OCI-LY1 (cell line): ENCODE data around the gene COG2.

Experiments used
- CTCF ChIP-seq: fragments of 200-600 bp; sonication (generic), shearing (Covaris generic); IDR thresholded peaks from 2 replicates; pipeline ENCODE4 v1.5.1; 2017; ENCODE audit warnings: mild to moderate bottlenecking, antibody characterized with exemption, low read length, moderate library complexity, mixed read lengths
- EZH2 ChIP-seq: fragments of 200-600 bp; sonication (generic), shearing (Covaris generic); IDR thresholded peaks from 2 replicates; pipeline ENCODE4 v1.8.0; 2017; ENCODE audit warnings: borderline replicate concordance, mixed run types, mild to moderate bottlenecking, antibody characterized with exemption, low read length, moderate library complexity, mixed read lengths

- TF ChIP-seq CTCF (no peak), EZH2 (no peak)
Observed at GRCh38 chr1:230705289-230706019, 63.2 kb downstream of the COG2 start.
